Chondrocyte (in vitro differentiated cells): ENCODE data around the gene RIT2. TPM values are rescaled to one million over a fixed set of nuclear protein-coding genes. Genes with fewer than 3 reads are reported as not detected.

Experiments
- DNase-seq: peaks from one replicate; pipeline ENCODE4 v3.0.0; 2021; ENCODE audit warnings: mixed read lengths, low spot score
- H3K27ac Mint-ChIP-seq: one replicate; pipeline ENCODE4 v1.8.0; 2021; ENCODE audit warnings: mild to moderate bottlenecking, moderate library complexity, mixed read lengths; ENCODE audit not compliant: unreplicated experiment
- H3K27me3 Mint-ChIP-seq: 2 replicates; pipeline ENCODE4 v1.8.0; 2021; ENCODE audit warnings: low read depth, mixed read lengths
- H3K36me3 Mint-ChIP-seq: 2 replicates; pipeline ENCODE4 v1.8.0; 2021; ENCODE audit warnings: low read depth, mixed read lengths
- H3K4me1 Mint-ChIP-seq: 2 replicates; pipeline ENCODE4 v1.8.0; 2021; ENCODE audit warnings: low read depth, mild to moderate bottlenecking, mixed read lengths
- H3K4me3 Mint-ChIP-seq: one replicate; pipeline ENCODE4 v1.8.0; 2021; ENCODE audit warnings: mild to moderate bottlenecking, moderate library complexity, mixed read lengths; ENCODE audit not compliant: unreplicated experiment
- H3K9me3 Mint-ChIP-seq: 2 replicates; pipeline ENCODE4 v1.8.0; 2021; ENCODE audit warnings: low read depth, mixed read lengths
- CTCF ChIP-seq: fragments of 200-600 bp; sonication (generic); IDR thresholded peaks from 2 replicates; pipeline ENCODE4 v1.5.0; 2021; ENCODE audit warnings: antibody characterized with exemption, mild to moderate bottlenecking, moderate library complexity
- total RNA-seq: library from RNA; stranded (reverse); gene quantifications from 3 replicates; pipeline ENCODE4 v1.2.1, GENCODE V29; 2021

RIT2 gene
- total RNA-seq, 1 donor from 2014 or later, result not detected

GRCh38 chr18:42891705-42892104, 223.8 kb downstream of the RIT2 start:
- no peak for TF ChIP-seq CTCF
- Mint-ChIP-seq H3K9me3 (no peaks in the 10 kb centered on the region), H3K27ac (no peak overlapping the region), H3K4me1 (no peaks in the 10 kb centered on the region), H3K27me3 (peaks cover 5% of the 10 kb centered on the region), H3K4me3 (no peak overlapping the region), H3K36me3 (no peaks in the 10 kb centered on the region)
- no peak for DNase-seq

- TF ChIP-seq CTCF, result no peak
- Mint-ChIP-seq H3K36me3 (no peaks in the 10 kb centered on the region), H3K4me3 (no peak overlapping the region), H3K4me1 (no peaks in the 10 kb centered on the region), H3K27me3 (peaks cover 9% of the 10 kb centered on the region), H3K27ac (no peak overlapping the region), H3K9me3 (no peaks in the 10 kb centered on the region)
- DNase-seq, result no peak
Observed at GRCh38 chr18:42883169-42883568, 232.3 kb downstream of the RIT2 start.

- no peaks in the 10 kb centered on the region for H3K4me1 Mint-ChIP-seq
- TF ChIP-seq CTCF, result no peak
- no peaks in the 10 kb centered on the region for H3K9me3 Mint-ChIP-seq
- no peak for DNase-seq
- no peak overlapping the region for H3K4me3 Mint-ChIP-seq
- no peak overlapping the region for H3K27ac Mint-ChIP-seq
- H3K27me3 Mint-ChIP-seq, result peaks cover 7% of the 10 kb centered on the region
- no peaks in the 10 kb centered on the region for H3K36me3 Mint-ChIP-seq
Observed at GRCh38 chr18:42882122-42882521, 233.4 kb downstream of the RIT2 start.

- no peak for DNase-seq
- Mint-ChIP-seq H3K27ac (no peak overlapping the region), H3K36me3 (no peaks in the 10 kb centered on the region), H3K9me3 (no peaks in the 10 kb centered on the region), H3K4me1 (no peaks in the 10 kb centered on the region), H3K4me3 (no peak overlapping the region), H3K27me3 (peaks cover 6% of the 10 kb centered on the region)
- TF ChIP-seq CTCF, result no peak
Observed at GRCh38 chr18:42872838-42873237, 242.6 kb downstream of the RIT2 start.

- H3K27me3 Mint-ChIP-seq, result peaks cover 2% of the 10 kb centered on the region
- H3K27ac Mint-ChIP-seq, result no peak overlapping the region
- H3K9me3 Mint-ChIP-seq, result no peaks in the 10 kb centered on the region
- no peak for TF ChIP-seq CTCF
- no peak overlapping the region for H3K4me3 Mint-ChIP-seq
- H3K4me1 Mint-ChIP-seq, result no peaks in the 10 kb centered on the region
- no peak for DNase-seq
- no peaks in the 10 kb centered on the region for H3K36me3 Mint-ChIP-seq
Observed at GRCh38 chr18:42864876-42865275, 250.6 kb downstream of the RIT2 start.
